Natural killer cell (primary cell): Measurements from ENCODE around the gene LDHB. TPM values are rescaled to one million over a fixed set of nuclear protein-coding genes. Genes with fewer than 3 reads are reported as not detected.
A peak's percentile ranks its signal among the peaks of the same experiment; 100 is the strongest.

Experiments used
- ATAC-seq, 3 donors: fragments of 150-1000 bp in 2 of 3; fragments of 200-7000 bp in 1 of 3; cut with Tn5 transposase; 1 replicate in 1 of 3; 2 replicates in 2 of 3; pipeline ENCODE4 v1.10.0; 2021; ENCODE audit warnings: mild to moderate bottlenecking in 2 of 3, moderate library complexity in 2 of 3
- DNase-seq, 2 donors: peaks; one replicate each; pipeline versions ENCODE4 v3.0.0 to v3.0.0-alpha.2; 2013 to 2021; ENCODE audit warnings: mixed read lengths in 1 of 2
- H3K27ac ChIP-seq: one replicate; pipeline ENCODE4 v1.5.1; 2013; ENCODE audit warnings: mild to moderate bottlenecking, low read length
- H3K27me3 ChIP-seq: one replicate; pipeline ENCODE4 v1.6.1; 2013; ENCODE audit warnings: low read length; ENCODE audit not compliant: control insufficient read depth, insufficient read depth
- H3K36me3 ChIP-seq: one replicate; pipeline ENCODE4 v1.6.1; 2013; ENCODE audit warnings: low read length; ENCODE audit not compliant: control insufficient read depth, insufficient read depth
- H3K4me1 ChIP-seq: one replicate; pipeline ENCODE4 v1.6.1; 2013; ENCODE audit warnings: low read length; ENCODE audit not compliant: control insufficient read depth, insufficient read depth
- H3K4me3 ChIP-seq: one replicate; pipeline ENCODE4 v1.5.1; 2013; ENCODE audit warnings: low read length
- H3K9me3 ChIP-seq: one replicate; pipeline ENCODE4 v1.6.1; 2013; ENCODE audit warnings: low read length; ENCODE audit not compliant: control insufficient read depth, insufficient read depth
- H3K27ac Mint-ChIP-seq, 2 donors: one replicate each; pipeline ENCODE4 v1.8.0; 2022; ENCODE audit warnings: mild to moderate bottlenecking in 2 of 2, mixed read lengths in 2 of 2, moderate library complexity in 1 of 2
- H3K27me3 Mint-ChIP-seq, 2 donors: one replicate each; pipeline ENCODE4 v1.8.0; 2022; ENCODE audit warnings: low read depth in 2 of 2, mixed read lengths in 2 of 2
- H3K36me3 Mint-ChIP-seq: one replicate; pipeline ENCODE4 v1.8.0; 2022; ENCODE audit warnings: mixed read lengths
- H3K4me1 Mint-ChIP-seq, 2 donors: one replicate each; pipeline ENCODE4 v1.8.0; 2022; ENCODE audit warnings: mixed read lengths in 2 of 2
- H3K4me3 Mint-ChIP-seq: one replicate; pipeline ENCODE4 v1.8.0; 2022; ENCODE audit warnings: mild to moderate bottlenecking, moderate library complexity, mixed read lengths
- H3K9me3 Mint-ChIP-seq, 2 donors: one replicate each; pipeline ENCODE4 v1.8.0; 2022; ENCODE audit warnings: mixed read lengths in 2 of 2
- WGBS: methylation state at CpG from one replicate; pipeline ENCODE4 v1.1.7; 2013; ENCODE audit warnings: missing lambda C conversion rate; ENCODE audit not compliant: insufficient coverage; 5-methylcytosine and 5-hydroxymethylcytosine counted together
- intact Hi-C: fragments of 100-400 bp; cut with micrococcal nuclease; formaldehyde crosslinking; loops from one replicate; pipeline ENCODE4 v1.14.2; 2022
- total RNA-seq, 4 donors: library from RNA; stranded (reverse); fragments of 120-200 nt in 1 of 4; gene quantifications; one replicate each; pipeline versions ENCODE4 v1.2.3 to v1.2.4, GENCODE V29; 2013 to 2022
- TF ChIP-seq, protein P1 (sequence below): fragments of 200-600 bp; IDR thresholded peaks from one replicate; pipeline ENCODE4 v1.8.0; 2022; ENCODE audit warnings: antibody characterized with exemption

Gene LDHB
- total RNA-seq, 3 donors from 2014 or later (not counting 1 experiment from before 2014, with no cell fraction given): 116 to 167 (median 125) TPM

DNA sequence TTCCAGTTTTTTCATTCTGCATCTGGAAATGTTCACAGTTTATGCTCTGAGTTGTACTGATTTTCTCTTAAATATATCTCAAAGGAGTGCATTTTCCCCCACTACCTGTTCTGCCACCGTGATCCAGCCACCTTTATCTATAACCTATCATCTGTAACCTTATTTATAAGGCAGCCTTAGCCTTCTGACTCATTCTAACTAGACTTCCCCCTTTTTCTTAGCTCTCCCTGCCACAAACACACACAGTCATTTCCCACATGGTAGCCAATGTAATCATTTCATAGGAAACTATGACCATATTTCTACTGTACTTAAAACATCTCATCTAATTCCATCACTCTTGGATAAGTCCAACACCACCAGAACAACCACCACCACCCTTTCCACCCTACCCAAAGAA lies 42.2 kb downstream of the LDHB start:
- Mint-ChIP-seq H3K4me3 (no peak overlapping the region), H3K4me1 (peaks cover 0 to 5% of the 10 kb centered on the region in 2 donors), H3K9me3 (no peaks in the 10 kb centered on the region), H3K27me3 (peaks cover 0 to 2% of the 10 kb centered on the region in 2 donors), H3K36me3 (no peaks in the 10 kb centered on the region), H3K27ac (no peak overlapping the region)
- Histone ChIP-seq H3K4me1 (no peaks in the 10 kb centered on the region), H3K27ac (no peak overlapping the region), H3K27me3 (no peaks in the 10 kb centered on the region), H3K9me3 (no peaks in the 10 kb centered on the region), H3K36me3 (no peaks in the 10 kb centered on the region), H3K4me3 (no peak overlapping the region)
- peak in 1 of 3 donors; percentile 48 for ATAC-seq
- intact Hi-C loops: no loop called here
- 7% methylated on average over 1 of the region's 1 CpG for WGBS
- DNase-seq: peak in 1 of 2 donors; percentile 29
- TF ChIP-seq, protein P1, sequence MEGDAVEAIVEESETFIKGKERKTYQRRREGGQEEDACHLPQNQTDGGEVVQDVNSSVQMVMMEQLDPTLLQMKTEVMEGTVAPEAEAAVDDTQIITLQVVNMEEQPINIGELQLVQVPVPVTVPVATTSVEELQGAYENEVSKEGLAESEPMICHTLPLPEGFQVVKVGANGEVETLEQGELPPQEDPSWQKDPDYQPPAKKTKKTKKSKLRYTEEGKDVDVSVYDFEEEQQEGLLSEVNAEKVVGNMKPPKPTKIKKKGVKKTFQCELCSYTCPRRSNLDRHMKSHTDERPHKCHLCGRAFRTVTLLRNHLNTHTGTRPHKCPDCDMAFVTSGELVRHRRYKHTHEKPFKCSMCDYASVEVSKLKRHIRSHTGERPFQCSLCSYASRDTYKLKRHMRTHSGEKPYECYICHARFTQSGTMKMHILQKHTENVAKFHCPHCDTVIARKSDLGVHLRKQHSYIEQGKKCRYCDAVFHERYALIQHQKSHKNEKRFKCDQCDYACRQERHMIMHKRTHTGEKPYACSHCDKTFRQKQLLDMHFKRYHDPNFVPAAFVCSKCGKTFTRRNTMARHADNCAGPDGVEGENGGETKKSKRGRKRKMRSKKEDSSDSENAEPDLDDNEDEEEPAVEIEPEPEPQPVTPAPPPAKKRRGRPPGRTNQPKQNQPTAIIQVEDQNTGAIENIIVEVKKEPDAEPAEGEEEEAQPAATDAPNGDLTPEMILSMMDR: no peak

DNA sequence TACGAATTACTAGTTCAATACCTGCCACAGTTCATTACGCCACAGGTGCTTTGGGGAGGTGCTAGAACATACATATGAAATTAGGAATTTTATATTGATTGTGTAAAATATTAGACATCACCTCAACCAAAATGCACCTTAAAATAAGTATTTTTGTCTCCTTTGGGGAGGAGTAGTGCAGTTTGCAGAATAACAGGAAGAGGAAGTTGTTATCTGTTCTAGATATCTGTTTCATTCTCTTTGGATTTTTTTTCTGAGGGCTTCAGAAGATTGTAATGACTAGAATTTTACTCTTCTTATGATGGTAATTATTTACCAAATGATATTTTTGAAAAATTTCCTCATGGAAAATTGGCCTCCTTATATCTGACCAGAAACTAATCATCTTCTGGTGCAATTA lies 43.1 kb downstream of the LDHB start:
- Mint-ChIP-seq H3K4me3 (no peak overlapping the region), H3K27me3 (peaks cover 0 to 2% of the 10 kb centered on the region in 2 donors), H3K4me1 (peaks cover 0 to 5% of the 10 kb centered on the region in 2 donors), H3K9me3 (no peaks in the 10 kb centered on the region), H3K36me3 (no peaks in the 10 kb centered on the region), H3K27ac (no peak overlapping the region)
- intact Hi-C loops: no loop called here
- DNase-seq (peak in 1 of 2 donors; percentile 52), ATAC-seq (no peak)
- Histone ChIP-seq H3K27me3 (no peaks in the 10 kb centered on the region), H3K36me3 (no peaks in the 10 kb centered on the region), H3K9me3 (no peaks in the 10 kb centered on the region), H3K4me3 (no peak overlapping the region), H3K4me1 (no peaks in the 10 kb centered on the region), H3K27ac (no peak overlapping the region)
- no CpG with 5 or more reads among the region's 2 CpGs for WGBS
- TF ChIP-seq, protein P1: no peak

DNA sequence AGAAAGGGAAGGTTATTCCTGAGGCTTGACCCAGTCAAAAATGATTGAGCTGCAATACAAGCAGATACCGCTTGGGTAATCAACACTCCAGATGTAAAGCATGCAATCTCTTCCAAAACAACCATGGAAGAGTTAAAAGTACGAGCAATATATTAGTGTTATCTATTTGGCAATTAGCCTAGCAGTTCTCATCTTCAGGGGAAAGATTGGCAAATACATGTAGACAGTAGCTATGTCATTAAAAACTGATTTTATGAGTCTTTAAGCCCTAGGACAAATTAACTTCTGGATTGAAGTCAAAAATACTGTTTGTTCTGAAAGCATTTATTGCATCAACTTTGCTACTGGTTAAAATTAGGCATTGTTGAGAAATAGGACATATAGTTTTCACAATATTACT lies 43.7 kb downstream of the LDHB start:
- no peaks in the 10 kb centered on the region for H3K9me3 ChIP-seq
- WGBS: 88% methylated on average over 1 of the region's 2 CpGs
- H3K4me1 ChIP-seq: no peaks in the 10 kb centered on the region
- H3K36me3 ChIP-seq: no peaks in the 10 kb centered on the region
- no peak for DNase-seq
- no peak overlapping the region for H3K27ac ChIP-seq
- H3K27me3 ChIP-seq: no peaks in the 10 kb centered on the region
- Mint-ChIP-seq H3K9me3 (no peaks in the 10 kb centered on the region), H3K36me3 (no peaks in the 10 kb centered on the region), H3K27me3 (peaks cover 0 to 2% of the 10 kb centered on the region in 2 donors), H3K4me3 (no peak overlapping the region), H3K27ac (no peak overlapping the region), H3K4me1 (peaks cover 0 to 5% of the 10 kb centered on the region in 2 donors)
- intact Hi-C loops: no loop called here
- TF ChIP-seq, protein P1: no peak
- ATAC-seq: no peak
- no peak overlapping the region for H3K4me3 ChIP-seq

DNA sequence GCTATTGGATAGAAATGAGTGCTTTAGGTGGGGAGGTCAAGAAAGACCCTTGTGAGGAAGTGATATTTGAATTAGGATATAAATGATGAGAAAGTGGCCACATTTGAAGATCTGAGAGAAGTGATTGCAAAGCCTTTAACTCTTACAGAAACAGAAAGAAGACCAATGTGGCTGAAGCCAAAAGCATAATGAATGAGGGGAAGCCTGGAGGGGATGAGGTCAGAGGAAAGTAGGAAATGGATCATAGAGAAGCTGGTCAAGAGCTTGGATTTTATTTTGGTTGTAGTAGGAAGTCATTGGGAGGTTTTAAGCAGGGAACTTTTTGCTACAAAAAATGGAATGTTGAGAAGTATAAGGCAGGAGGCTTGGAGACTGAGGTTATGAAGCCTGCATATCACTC lies 49.4 kb downstream of the LDHB start:
- H3K36me3 Mint-ChIP-seq: no peaks in the 10 kb centered on the region
- ATAC-seq (no peak), DNase-seq (no peak)
- Histone ChIP-seq H3K9me3 (no peaks in the 10 kb centered on the region), H3K4me1 (no peaks in the 10 kb centered on the region), H3K27me3 (no peaks in the 10 kb centered on the region), H3K27ac (no peak overlapping the region), H3K36me3 (no peaks in the 10 kb centered on the region), H3K4me3 (no peak overlapping the region)
- H3K9me3 Mint-ChIP-seq: no peaks in the 10 kb centered on the region
- H3K27ac Mint-ChIP-seq: no peak overlapping the region
- TF ChIP-seq, protein P1: no peak
- H3K4me1 Mint-ChIP-seq: no peaks in the 10 kb centered on the region
- peaks cover 0 to under 1% of the 10 kb centered on the region in 2 donors for H3K27me3 Mint-ChIP-seq
- no peak overlapping the region for H3K4me3 Mint-ChIP-seq
- intact Hi-C loops: no loop called here
